ENCODE data around the gene GALNT16. TPM values are rescaled to one million over a fixed set of nuclear protein-coding genes. Genes with fewer than 3 reads are reported as not detected.
"Not testable (repeated sequence)": the region's sequence is repeated elsewhere in the genome, so short reads cannot be mapped to it uniquely, and the experiment has no call there.

Gene GALNT16
- total RNA-seq, 1 donor from 2014 or later, result 3.5 TPM

DNA sequence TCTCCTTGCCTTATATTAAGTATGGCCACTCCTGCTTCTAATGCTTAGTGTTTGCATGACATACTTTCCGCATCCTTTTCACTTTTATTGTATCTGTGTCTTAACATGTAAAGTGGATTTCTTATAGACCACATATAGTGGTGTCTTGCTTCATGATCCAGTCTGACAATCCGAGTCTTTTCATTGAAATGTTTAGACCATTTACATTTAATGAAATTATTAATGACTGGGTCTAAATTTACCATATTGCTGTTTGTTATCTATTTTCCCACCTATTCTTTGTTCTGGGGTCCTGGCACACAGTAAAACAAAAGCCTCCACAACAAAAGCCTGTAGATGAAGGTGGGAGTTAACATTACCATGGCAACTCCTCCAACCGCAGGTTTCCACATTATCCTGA, 115.2 kb downstream of the GALNT16 start:
- no peaks in the 10 kb centered on the region for H3K27me3 ChIP-seq (ENCODE audit: low read depth)
- TF ChIP-seq CTCF (IDR thresholded peaks at IDR 0.05), result no peak
- H3K4me3 ChIP-seq, result no peak overlapping the region
- intact Hi-C loops (cut with DNase I), result no loop called here
- no peak for ATAC-seq
- peaks cover 37% of the 10 kb centered on the region for H3K36me3 ChIP-seq
- no peak overlapping the region for H3K27ac ChIP-seq
- H3K4me1 ChIP-seq, result no peaks in the 10 kb centered on the region
- H3K9me3 ChIP-seq, result no peaks in the 10 kb centered on the region
- DNase-seq, result no peak

- Histone ChIP-seq H3K27ac (no peak overlapping the region), H3K4me1 (peaks cover 4% of the 10 kb centered on the region), H3K36me3 (peaks cover 42% of the 10 kb centered on the region), H3K27me3 (ENCODE audit: low read depth) (no peaks in the 10 kb centered on the region), H3K9me3 (no peaks in the 10 kb centered on the region), H3K4me3 (no peak overlapping the region)
- intact Hi-C loops (cut with DNase I), result no loop called here
- ATAC-seq (no peak), DNase-seq (no peak)
- TF ChIP-seq CTCF (IDR thresholded peaks at IDR 0.05), result no peak
These were observed 115.8 kb downstream of the GALNT16 start for GRCh38 chr14:69375722-69376121.

GRCh38 chr14:69376439-69376838, 116.5 kb downstream of the GALNT16 start:
- TF ChIP-seq CTCF (IDR thresholded peaks at IDR 0.05), result no peak
- Histone ChIP-seq H3K27ac (no peak overlapping the region), H3K4me1 (peaks cover 7% of the 10 kb centered on the region), H3K4me3 (no peak overlapping the region), H3K36me3 (peaks cover 46% of the 10 kb centered on the region), H3K9me3 (no peaks in the 10 kb centered on the region), H3K27me3 (ENCODE audit: low read depth) (no peaks in the 10 kb centered on the region)
- intact Hi-C loops (cut with DNase I), result no loop called here
- DNase-seq, result no peak
- ATAC-seq, result peak; percentile 47 to 65

GRCh38 chr14:69378274-69378673, 118.3 kb downstream of the GALNT16 start:
- Histone ChIP-seq H3K4me1 (peaks cover 7% of the 10 kb centered on the region), H3K27ac (no peak overlapping the region), H3K9me3 (no peaks in the 10 kb centered on the region), H3K4me3 (no peak overlapping the region), H3K27me3 (ENCODE audit: low read depth) (no peaks in the 10 kb centered on the region), H3K36me3 (peaks cover 60% of the 10 kb centered on the region)
- ATAC-seq (no peak), DNase-seq (no peak)
- intact Hi-C loops (cut with DNase I), result no loop called here
- no peak for TF ChIP-seq CTCF (IDR thresholded peaks at IDR 0.05)

GRCh38 chr14:69387311-69387710, 127.4 kb downstream of the GALNT16 start:
- Histone ChIP-seq H3K27me3 (ENCODE audit: low read depth) (no peaks in the 10 kb centered on the region), H3K4me1 (no peaks in the 10 kb centered on the region), H3K4me3 (no peak overlapping the region), H3K9me3 (no peaks in the 10 kb centered on the region), H3K36me3 (peaks cover 80% of the 10 kb centered on the region), H3K27ac (no peak overlapping the region)
- ATAC-seq (no peak), DNase-seq (no peak)
- no peak for TF ChIP-seq CTCF (IDR thresholded peaks at IDR 0.05)
- intact Hi-C loops (cut with DNase I), result no loop called here

GRCh38 chr14:69391400-69391799, 131.4 kb downstream of the GALNT16 start:
- H3K4me1 ChIP-seq; H3K27ac ChIP-seq; H3K9me3 ChIP-seq; H3K4me3 ChIP-seq; ATAC-seq; H3K27me3 ChIP-seq (ENCODE audit: low read depth); intact Hi-C loops (cut with DNase I); DNase-seq: not testable (repeated sequence)
- H3K36me3 ChIP-seq, result peaks cover 91% of the 10 kb centered on the region

Measured in lower lobe of right lung (tissue), 2 donors.